Measurements from ENCODE around the gene CLEC2D. TPM values are rescaled to one million over a fixed set of nuclear protein-coding genes. Genes with fewer than 3 reads are reported as not detected.
A peak's percentile ranks its signal among the peaks of the same experiment; 100 is the strongest.
"Not testable (repeated sequence)": the region's sequence is repeated elsewhere in the genome, so short reads cannot be mapped to it uniquely, and the experiment has no call there.

The CLEC2D gene
- polyA plus RNA-seq, 1 donor from 2014 or later, result 102 TPM

DNA sequence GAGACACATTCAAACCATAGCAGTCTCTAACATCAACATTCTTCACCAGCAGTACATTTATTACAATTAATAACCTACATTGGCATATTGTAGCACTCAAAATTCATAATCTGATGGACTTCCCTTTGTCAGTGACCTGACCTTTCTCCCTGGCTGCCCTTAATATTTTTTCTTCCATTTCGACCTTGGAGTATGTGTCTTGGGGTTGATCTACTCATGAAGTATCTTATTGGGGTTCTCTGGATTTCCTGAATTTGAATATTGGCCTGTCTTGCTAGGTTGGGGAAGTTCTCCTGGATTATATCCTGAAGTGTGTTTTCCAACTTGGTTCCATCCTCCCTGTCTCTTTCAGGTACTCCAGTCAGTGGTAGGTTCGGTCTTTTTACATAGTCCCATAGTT, 2.8 kb downstream of the CLEC2D start:
- Mint-ChIP-seq H3K4me3 (peak overlapping the region; percentile 85 to 92 (median 88)), H3K4me1 (peaks cover 66 to 73% (median 69%) of the 10 kb centered on the region in 3 donors), H3K27ac (peak overlapping the region; percentile 78 to 94 (median 90)), H3K36me3 (peaks cover 15% of the 10 kb centered on the region)
- not testable (repeated sequence) for H3K27me3 Mint-ChIP-seq, H3K9me3 Mint-ChIP-seq

DNA sequence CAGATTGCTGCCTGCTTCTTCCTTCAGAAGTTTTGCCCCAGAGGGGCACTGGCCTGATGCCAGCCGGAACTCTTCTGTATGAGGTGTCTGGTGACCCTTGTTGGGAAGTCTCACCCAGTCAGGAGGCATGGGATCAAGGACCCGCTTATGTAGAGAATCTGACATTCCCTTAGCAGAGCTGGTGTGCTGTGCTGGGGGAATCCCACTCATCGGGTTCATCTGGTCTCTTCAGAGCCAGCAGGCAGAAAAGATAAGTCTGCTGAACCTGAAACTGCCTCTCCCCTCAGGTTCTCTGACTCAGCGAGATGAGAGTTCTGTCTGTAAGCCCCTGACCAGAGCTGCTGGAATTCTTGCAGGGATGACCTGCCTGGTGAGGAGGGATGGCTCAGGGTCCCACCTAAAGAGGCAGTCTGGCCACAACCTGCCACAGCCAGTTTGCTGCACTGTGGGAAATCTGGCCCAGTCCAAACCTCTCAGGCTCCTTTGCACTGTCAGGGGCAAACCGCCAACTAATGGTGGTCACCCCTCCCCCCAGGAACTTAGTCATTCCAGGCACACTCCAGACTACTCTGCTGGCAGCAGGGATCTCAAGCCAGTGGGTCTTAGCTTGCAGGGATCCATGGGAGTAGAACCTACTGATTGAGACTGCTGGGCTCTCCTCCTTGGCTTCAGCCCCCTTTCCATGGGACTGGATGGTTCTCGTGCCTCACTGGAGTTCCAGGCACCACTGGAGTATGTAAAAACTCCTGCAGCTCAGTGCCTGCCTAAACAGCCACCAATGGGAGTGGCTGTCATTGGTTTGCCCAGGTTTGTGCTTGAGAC, 4.1 kb downstream of the CLEC2D start:
- H3K27ac Mint-ChIP-seq, result peak overlapping the region; percentile 78 to 92 (median 90)
- H3K9me3 Mint-ChIP-seq, result no peaks in the 10 kb centered on the region
- peaks cover 16% of the 10 kb centered on the region for H3K36me3 Mint-ChIP-seq
- H3K4me3 Mint-ChIP-seq, result peak overlapping the region; percentile 85 to 92 (median 90)
- peaks cover 58 to 67% (median 61%) of the 10 kb centered on the region in 3 donors for H3K4me1 Mint-ChIP-seq
- H3K27me3 Mint-ChIP-seq, result no peaks in the 10 kb centered on the region

DNA sequence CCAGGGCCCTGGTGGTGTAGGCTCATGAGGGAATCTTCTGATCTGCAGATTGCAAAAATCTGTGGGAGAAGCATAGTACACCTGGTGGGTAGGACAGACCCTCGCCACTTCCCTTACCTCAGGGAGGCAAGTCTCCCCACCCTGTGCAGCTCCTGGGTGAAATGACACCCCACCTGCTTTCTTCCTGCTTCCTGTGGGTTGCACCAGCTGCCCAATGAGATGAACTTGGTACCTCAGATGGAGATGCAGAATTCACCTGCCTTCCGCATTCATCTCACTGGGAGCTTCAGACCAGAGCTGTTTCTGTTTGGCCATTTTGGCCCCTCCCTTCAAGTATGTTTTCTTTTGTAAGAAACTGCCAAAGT, 4.7 kb downstream of the CLEC2D start:
- Mint-ChIP-seq H3K36me3 (peaks cover 16% of the 10 kb centered on the region), H3K9me3 (no peaks in the 10 kb centered on the region), H3K27ac (peak overlapping the region; percentile 78 to 92 (median 83)), H3K4me1 (peaks cover 56 to 65% (median 58%) of the 10 kb centered on the region in 3 donors), H3K27me3 (no peaks in the 10 kb centered on the region), H3K4me3 (peak overlapping the region; percentile 85 to 92 (median 90))

GRCh38 chr12:9682508-9682907, 13.0 kb downstream of the CLEC2D start:
- H3K27ac Mint-ChIP-seq, result peak overlapping the region in 1 of 3 donors; percentile 9
- peak overlapping the region in 1 of 4 donors; percentile 50 for H3K4me3 Mint-ChIP-seq
- peaks cover 29 to 48% (median 36%) of the 10 kb centered on the region in 3 donors for H3K4me1 Mint-ChIP-seq
- H3K9me3 Mint-ChIP-seq, result peaks cover 9 to 18% (median 11%) of the 10 kb centered on the region in 3 donors
- peaks cover 31% of the 10 kb centered on the region for H3K36me3 Mint-ChIP-seq
- H3K27me3 Mint-ChIP-seq, result not testable (repeated sequence)

DNA sequence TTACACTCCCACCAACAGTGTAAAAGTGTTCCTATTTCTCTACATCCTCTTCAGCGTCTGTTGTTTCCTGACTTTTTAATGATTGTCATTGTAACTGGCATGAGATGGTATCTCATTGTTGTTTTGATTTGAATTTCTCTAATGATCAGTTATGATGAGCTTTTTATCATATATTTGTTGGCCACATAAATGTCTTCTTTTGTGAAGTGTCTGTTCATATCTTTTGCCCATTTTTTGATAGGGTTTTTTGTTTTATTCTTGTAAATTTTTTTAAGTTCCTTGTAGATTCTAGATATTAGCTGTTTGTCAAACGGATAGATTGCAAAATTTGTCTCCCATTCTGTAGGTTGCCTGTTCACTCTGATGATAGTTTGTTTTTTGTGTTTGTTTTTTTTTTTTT, 13.4 kb downstream of the CLEC2D start:
- H3K27me3 Mint-ChIP-seq, result not testable (repeated sequence)
- Mint-ChIP-seq H3K4me3 (peak overlapping the region in 2 of 4 donors; percentile 9 to 65), H3K36me3 (peaks cover 32% of the 10 kb centered on the region), H3K4me1 (peaks cover 29 to 45% (median 34%) of the 10 kb centered on the region in 3 donors), H3K9me3 (peaks cover 9 to 18% (median 11%) of the 10 kb centered on the region in 3 donors), H3K27ac (peak overlapping the region in 1 of 3 donors; percentile 9)

- Mint-ChIP-seq H3K27ac (peak overlapping the region; percentile 19 to 85 (median 70)), H3K4me3 (peak overlapping the region in 2 of 4 donors; percentile 63 to 65), H3K4me1 (peaks cover 24 to 40% (median 26%) of the 10 kb centered on the region in 3 donors), H3K36me3 (peaks cover 36% of the 10 kb centered on the region), H3K9me3 (peaks cover 3 to 11% (median 8%) of the 10 kb centered on the region in 3 donors)
- H3K27me3 Mint-ChIP-seq, result not testable (repeated sequence)
Measured at GRCh38 chr12:9685366-9685765, 15.9 kb downstream of the CLEC2D start.

DNA sequence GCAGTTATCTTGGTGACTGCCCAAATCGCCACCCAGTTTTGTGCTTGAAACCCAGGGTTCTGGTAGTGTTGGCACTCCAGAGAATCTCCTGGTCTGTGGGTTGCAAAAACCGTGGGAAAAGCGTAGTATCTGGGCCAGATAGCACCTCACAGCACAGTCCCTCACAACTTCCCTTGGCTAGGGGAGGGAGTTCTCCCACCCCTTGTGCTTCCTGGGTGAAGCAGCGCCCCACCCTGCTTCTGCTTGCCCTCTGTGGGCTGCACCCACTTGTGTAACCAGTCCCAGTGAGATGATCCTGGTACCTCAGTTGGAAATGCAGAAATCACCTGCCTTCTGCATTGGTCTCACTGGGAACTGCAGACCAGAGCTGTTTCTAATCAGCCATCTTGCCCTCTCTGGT, 16.4 kb downstream of the CLEC2D start:
- peak overlapping the region; percentile 27 to 85 (median 70) for H3K27ac Mint-ChIP-seq

GRCh38 chr12:9687228-9687627, 17.7 kb downstream of the CLEC2D start:
- Mint-ChIP-seq H3K4me3 (peak overlapping the region in 1 of 4 donors; percentile 54), H3K27me3 (no peaks in the 10 kb centered on the region), H3K27ac (peak overlapping the region in 1 of 3 donors; percentile 27), H3K9me3 (peaks cover 3 to 11% (median 7%) of the 10 kb centered on the region in 3 donors), H3K36me3 (peaks cover 32% of the 10 kb centered on the region), H3K4me1 (peaks cover 20 to 36% (median 26%) of the 10 kb centered on the region in 3 donors)

More for the DNA sequence above, 16.4 kb downstream of the CLEC2D start:
- H3K27me3 Mint-ChIP-seq, result no peaks in the 10 kb centered on the region
- peaks cover 35% of the 10 kb centered on the region for H3K36me3 Mint-ChIP-seq
- peaks cover 24 to 40% (median 26%) of the 10 kb centered on the region in 3 donors for H3K4me1 Mint-ChIP-seq
- peak overlapping the region in 1 of 4 donors; percentile 63 for H3K4me3 Mint-ChIP-seq
- H3K9me3 Mint-ChIP-seq, result peaks cover 3 to 11% (median 7%) of the 10 kb centered on the region in 3 donors

- no peak overlapping the region for H3K4me3 Mint-ChIP-seq
- no peaks in the 10 kb centered on the region for H3K27me3 Mint-ChIP-seq
- H3K9me3 Mint-ChIP-seq, result peaks cover 0 to 3% (median 3%) of the 10 kb centered on the region in 3 donors
- peaks cover 18 to 22% (median 20%) of the 10 kb centered on the region in 3 donors for H3K4me1 Mint-ChIP-seq
- H3K36me3 Mint-ChIP-seq, result peaks cover 25% of the 10 kb centered on the region
- peak overlapping the region in 1 of 3 donors; percentile 27 for H3K27ac Mint-ChIP-seq
Measured at GRCh38 chr12:9692909-9693308, 23.4 kb downstream of the CLEC2D start.

DNA sequence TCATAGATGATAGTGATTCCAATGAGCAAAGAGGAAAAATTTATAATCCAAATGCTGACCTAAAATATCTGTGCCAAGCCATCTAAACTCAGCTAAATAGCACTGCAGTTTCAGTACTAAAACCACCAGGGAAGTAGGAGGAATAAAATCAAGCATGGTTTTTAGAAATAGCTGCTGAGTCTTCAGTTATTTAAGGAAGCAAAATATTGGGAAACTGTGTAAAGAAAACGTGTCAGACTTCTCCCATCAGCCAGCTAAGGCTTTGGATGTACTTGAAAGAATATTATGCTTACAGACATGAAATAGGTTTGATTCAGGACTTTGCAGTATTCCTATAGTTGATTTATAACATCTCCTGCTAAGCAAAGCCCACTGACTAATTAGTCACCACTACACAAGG, 24.7 kb downstream of the CLEC2D start:
- Mint-ChIP-seq H3K9me3 (peaks cover 0 to 3% (median 3%) of the 10 kb centered on the region in 3 donors), H3K27ac (no peak overlapping the region), H3K4me1 (peaks cover 27 to 32% (median 27%) of the 10 kb centered on the region in 3 donors), H3K36me3 (peaks cover 18% of the 10 kb centered on the region), H3K27me3 (no peaks in the 10 kb centered on the region), H3K4me3 (peak overlapping the region in 1 of 4 donors; percentile 55)

- H3K9me3 Mint-ChIP-seq, H3K4me3 Mint-ChIP-seq, H3K27me3 Mint-ChIP-seq: not testable (repeated sequence)
- H3K27ac Mint-ChIP-seq, result peak overlapping the region; percentile 5 to 81 (median 42)
- peaks cover 15% of the 10 kb centered on the region for H3K36me3 Mint-ChIP-seq
- peaks cover 32 to 41% (median 34%) of the 10 kb centered on the region in 3 donors for H3K4me1 Mint-ChIP-seq
Measured at GRCh38 chr12:9695150-9695549, 25.6 kb downstream of the CLEC2D start.

- Mint-ChIP-seq H3K4me3 (peak overlapping the region in 1 of 4 donors; percentile 28), H3K36me3 (peaks cover 15% of the 10 kb centered on the region), H3K4me1 (peaks cover 32 to 43% (median 38%) of the 10 kb centered on the region in 3 donors), H3K27ac (peak overlapping the region in 2 of 3 donors; percentile 5 to 81)
- H3K27me3 Mint-ChIP-seq, H3K9me3 Mint-ChIP-seq: not testable (repeated sequence)
Measured at GRCh38 chr12:9695661-9696060, 26.1 kb downstream of the CLEC2D start.

DNA sequence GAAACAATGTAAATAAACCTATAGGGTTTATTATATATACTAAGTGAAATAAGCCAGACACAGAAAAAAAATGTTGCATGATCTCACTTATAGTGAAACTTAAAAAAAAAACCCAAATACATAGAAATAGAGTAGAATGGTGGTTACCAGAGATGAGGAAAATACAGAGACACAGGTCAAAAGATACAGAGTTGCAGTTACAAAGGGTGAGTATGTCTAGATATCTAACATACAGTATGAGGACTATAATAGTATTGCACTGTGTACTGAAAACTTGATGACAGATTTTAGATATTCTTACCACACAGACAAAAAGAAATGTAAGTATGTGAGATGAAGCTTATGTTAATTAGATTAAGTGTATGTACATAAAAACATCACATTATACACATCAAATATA, 28.1 kb downstream of the CLEC2D start:
- Mint-ChIP-seq H3K9me3 (peaks cover 0 to 3% (median 3%) of the 10 kb centered on the region in 3 donors), H3K4me1 (peaks cover 50 to 58% (median 55%) of the 10 kb centered on the region in 3 donors), H3K27me3 (no peaks in the 10 kb centered on the region), H3K36me3 (peaks cover 11% of the 10 kb centered on the region), H3K27ac (no peak overlapping the region), H3K4me3 (no peak overlapping the region)

DNA sequence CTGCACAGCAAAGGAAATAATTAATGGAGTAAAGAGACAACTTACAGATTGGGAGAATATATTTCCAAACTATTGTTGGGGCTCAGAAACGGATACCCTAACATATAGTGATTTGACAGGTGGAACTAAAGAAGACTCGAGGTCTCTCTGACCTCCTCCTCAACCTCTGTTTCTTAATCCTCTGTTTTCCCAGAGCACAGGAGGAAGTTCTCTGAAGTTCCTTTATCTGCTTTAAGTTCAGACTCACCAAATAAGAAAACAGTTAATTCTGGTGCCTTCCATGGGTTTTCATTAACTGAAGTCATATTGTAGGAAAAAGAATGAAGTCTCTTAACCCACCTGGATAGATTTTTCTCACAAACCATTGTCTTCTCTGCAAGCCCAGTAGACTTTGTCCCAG, 29.2 kb downstream of the CLEC2D start:
- Mint-ChIP-seq H3K4me1 (peaks cover 54 to 62% (median 57%) of the 10 kb centered on the region in 3 donors), H3K36me3 (peaks cover 11% of the 10 kb centered on the region), H3K27ac (peak overlapping the region in 2 of 3 donors; percentile 3 to 54), H3K4me3 (no peak overlapping the region), H3K27me3 (no peaks in the 10 kb centered on the region), H3K9me3 (peaks cover 0 to 3% (median 3%) of the 10 kb centered on the region in 3 donors)

- Mint-ChIP-seq H3K27ac (peak overlapping the region in 2 of 3 donors; percentile 33 to 60), H3K4me1 (peaks cover 54 to 58% (median 54%) of the 10 kb centered on the region in 3 donors), H3K27me3 (no peaks in the 10 kb centered on the region), H3K36me3 (peaks cover 11% of the 10 kb centered on the region), H3K4me3 (no peak overlapping the region), H3K9me3 (peaks cover 0 to 3% (median 3%) of the 10 kb centered on the region in 3 donors)
Measured at GRCh38 chr12:9699269-9699897, 29.9 kb downstream of the CLEC2D start.

Measured in IgD-negative memory B cell (primary cell).